PC-9 (cell line): ENCODE data around the gene MYO18B. TPM values are rescaled to one million over a fixed set of nuclear protein-coding genes. Genes with fewer than 3 reads are reported as not detected.
"Not testable (repeated sequence)": the region's sequence is repeated elsewhere in the genome, so short reads cannot be mapped to it uniquely, and the experiment has no call there.

Experiments
- BruUV-seq: library from RNA; stranded (reverse); fragments of 400-500 nt; replicated peaks from 2 replicates; lab custom pipeline; 2021; lab: Mats Ljungman, UMichigan
- CTCF ChIA-PET: fragments of 300-600 bp; sonication (Branson Sonifier 250); formaldehyde crosslinking; loops from one replicate; lab custom pipeline; 2022; ENCODE audit warnings: antibody characterized with exemption; lab: Charles Lee
- POLR2A ChIA-PET: fragments of 300-600 bp; sonication (Branson Sonifier 250); formaldehyde crosslinking; loops from one replicate; lab custom pipeline; 2022; ENCODE audit warnings: antibody characterized with exemption; ENCODE audit not compliant: unreplicated experiment; lab: Charles Lee
- DNase-seq, 2 experiments: peaks; one replicate each; pipeline versions ENCODE4 v3.0.0 to v3.0.0-alpha.2; 2015 to 2022; ENCODE audit warnings: mixed read lengths in 1 of 2
- H2AFZ ChIP-seq: fragments of 200-600 bp; sonication (generic); 2 replicates; pipeline ENCODE4 v1.8.1; 2017; ENCODE audit warnings: antibody characterized with exemption
- H3F3A ChIP-seq: fragments of 200-600 bp; sonication (generic); 2 replicates; pipeline ENCODE4 v1.8.1; 2017; ENCODE audit warnings: antibody characterized with exemption, mild to moderate bottlenecking, low read depth; ENCODE audit not compliant: insufficient read depth
- H3K27ac ChIP-seq: fragments of 200-600 bp; sonication (generic); 2 replicates; pipeline ENCODE4 v1.6.1; 2016; ENCODE audit warnings: mixed run types
- H3K27me3 ChIP-seq: fragments of 200-600 bp; sonication (generic); 2 replicates; pipeline ENCODE4 v1.6.1; 2016; ENCODE audit warnings: low read depth, mixed run types; ENCODE audit not compliant: insufficient read depth
- H3K36me3 ChIP-seq: fragments of 200-600 bp; sonication (generic); 2 replicates; pipeline ENCODE4 v1.6.1; 2016; ENCODE audit warnings: low read depth, mixed run types
- H3K4me1 ChIP-seq: fragments of 200-600 bp; sonication (generic); replicated peaks from 2 replicates; pipeline ENCODE4 v1.6.1; 2016; ENCODE audit warnings: mixed run types; ENCODE audit not compliant: insufficient read depth
- H3K4me2 ChIP-seq: fragments of 200-600 bp; sonication (generic); 2 replicates; pipeline ENCODE4 v1.6.1; 2017; ENCODE audit warnings: mixed run types
- H3K4me3 ChIP-seq: fragments of 200-600 bp; sonication (generic); 2 replicates; pipeline ENCODE4 v1.6.1; 2016; ENCODE audit warnings: mixed run types
- H3K79me2 ChIP-seq: fragments of 200-600 bp; sonication (generic); 2 replicates; pipeline ENCODE4 v1.6.1; 2017; ENCODE audit warnings: low read depth, mixed run types
- H3K9me2 ChIP-seq: fragments of 200-600 bp; sonication (generic); 2 replicates; pipeline ENCODE4 v1.8.1; 2017; ENCODE audit warnings: mild to moderate bottlenecking; ENCODE audit not compliant: insufficient read depth
- H3K9me3 ChIP-seq: fragments of 200-600 bp; sonication (generic); 2 replicates; pipeline ENCODE4 v1.8.1; 2016; ENCODE audit warnings: low read depth; ENCODE audit not compliant: insufficient read depth
- H4K20me1 ChIP-seq: fragments of 200-600 bp; sonication (generic); 2 replicates; pipeline ENCODE4 v1.8.1; 2017; ENCODE audit not compliant: insufficient read depth
- CTCF ChIP-seq: fragments of 200-600 bp; sonication (generic); conservative IDR thresholded peaks from 2 replicates; pipeline ENCODE4 v1.6.1; 2017; ENCODE audit warnings: mixed run types, antibody characterized with exemption, mild to moderate bottlenecking, moderate library complexity
- EZH2 ChIP-seq: fragments of 200-600 bp; sonication (generic); IDR thresholded peaks from 2 replicates; pipeline ENCODE4 v1.8.0; 2017; ENCODE audit warnings: antibody characterized with exemption, low read depth
- intact Hi-C: fragments of 100-400 bp; cut with micrococcal nuclease; formaldehyde crosslinking; loops from one replicate; pipeline ENCODE4 v1.10.0; 2022; ENCODE audit not compliant: unreplicated experiment
- total RNA-seq: library from RNA; stranded (reverse); gene quantifications from 2 replicates; pipeline ENCODE4 v1.2.3, GENCODE V29; 2021

MYO18B gene
- total RNA-seq, 1 experiment from 2014 or later = not detected

DNA sequence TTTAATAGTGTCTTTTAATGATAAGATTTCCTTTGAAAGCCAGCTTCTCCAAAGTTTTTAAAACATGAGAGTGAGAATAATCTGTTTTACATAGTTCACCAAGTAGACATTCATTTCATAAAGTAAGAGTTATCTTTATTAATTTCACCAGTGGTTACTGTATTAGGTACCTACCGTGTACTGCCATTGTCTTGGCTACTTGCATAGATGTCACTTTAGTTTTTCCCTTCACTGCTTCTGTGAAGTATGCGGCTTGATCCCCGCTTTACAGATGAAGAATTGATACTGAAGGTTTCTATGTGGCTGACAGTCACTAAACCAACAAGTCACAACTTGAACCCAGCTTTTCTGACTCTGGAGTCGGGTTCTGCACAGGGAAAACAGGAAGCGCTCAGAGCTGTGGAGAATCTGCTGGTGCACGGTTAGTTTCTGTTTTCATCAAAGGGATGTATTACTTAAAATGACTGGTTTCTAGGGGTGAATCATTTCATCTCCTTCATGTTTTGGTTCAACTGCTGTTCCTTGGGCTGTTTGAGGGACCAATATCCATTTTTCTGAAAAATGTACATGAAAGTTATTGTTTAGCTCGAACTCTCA is 39.3 kb upstream of the MYO18B start:
- intact Hi-C loops = loop anchor here (2.0 to 10.0 kb wide), 3 partner anchors 72 to 468 kb away; no protein-coding TSS in a partner anchor
- H3K4me2 ChIP-seq = no peak overlapping the region
- no TSS peak for BruUV-seq
- H3K9me3 ChIP-seq = no peaks in the 10 kb centered on the region
- no peak for TF ChIP-seq CTCF
- no peak overlapping the region for H3K27ac ChIP-seq
- H3K4me1 ChIP-seq = no peaks in the 10 kb centered on the region
- no peaks in the 10 kb centered on the region for H3K9me2 ChIP-seq
- H4K20me1 ChIP-seq = no peaks in the 10 kb centered on the region
- ChIA-PET POLR2A (no interaction called here), CTCF (no interaction called here)
- DNase-seq = no peak
- H3K36me3 ChIP-seq = no peaks in the 10 kb centered on the region
- no peak overlapping the region for H2AFZ ChIP-seq
- no peaks in the 10 kb centered on the region for H3K79me2 ChIP-seq
- no peak overlapping the region for H3K4me3 ChIP-seq
- H3F3A ChIP-seq = no peaks in the 10 kb centered on the region
- peaks cover 30% of the 10 kb centered on the region for H3K27me3 ChIP-seq

GRCh38 chr22:25704701-25705100 is 37.3 kb upstream of the MYO18B start:
- ChIA-PET POLR2A (no interaction called here), CTCF (interaction anchor here (0.7 kb wide), 1 partner anchor 203 kb away, joined by 5 read pairs; no protein-coding TSS in a partner anchor)
- Histone ChIP-seq H3K36me3 (no peaks in the 10 kb centered on the region), H3K9me2 (no peaks in the 10 kb centered on the region), H3K4me1 (no peaks in the 10 kb centered on the region), H3K27me3 (peaks cover 28% of the 10 kb centered on the region; the same call in 1 of the 2 replicates), H3K27ac (no peak overlapping the region), H4K20me1 (no peaks in the 10 kb centered on the region), H2AFZ (no peak overlapping the region), H3K9me3 (no peaks in the 10 kb centered on the region), H3K4me3 (no peak overlapping the region), H3F3A (no peaks in the 10 kb centered on the region), H3K4me2 (no peak overlapping the region), H3K79me2 (no peaks in the 10 kb centered on the region)
- DNase-seq = no peak
- BruUV-seq = no TSS peak
- TF ChIP-seq CTCF (no peak), EZH2 (no peak)
- intact Hi-C loops = loop anchor here (10.0 kb wide), 2 partner anchors 70 to 470 kb away; no protein-coding TSS in a partner anchor

- TF ChIP-seq EZH2 (no peak), CTCF (no peak)
- H3K9me2 ChIP-seq = no peaks in the 10 kb centered on the region
- H3K4me1 ChIP-seq = no peaks in the 10 kb centered on the region
- intact Hi-C loops = loop anchor here (10.0 kb wide), 2 partner anchors 69 to 471 kb away; no protein-coding TSS in a partner anchor
- no peak overlapping the region for H3K4me2 ChIP-seq
- no peaks in the 10 kb centered on the region for H3K36me3 ChIP-seq
- H3K27me3 ChIP-seq = peaks cover 25% of the 10 kb centered on the region; the same call in 1 of the 2 replicates
- H3K27ac ChIP-seq = no peak overlapping the region
- no TSS peak for BruUV-seq
- ChIA-PET CTCF (no interaction called here), POLR2A (no interaction called here)
- no peak overlapping the region for H3K4me3 ChIP-seq
- DNase-seq = no peak
- H3K79me2 ChIP-seq = no peaks in the 10 kb centered on the region
- H3K9me3 ChIP-seq = no peaks in the 10 kb centered on the region
- H4K20me1 ChIP-seq = no peaks in the 10 kb centered on the region
- no peak overlapping the region for H2AFZ ChIP-seq
- no peaks in the 10 kb centered on the region for H3F3A ChIP-seq
These were observed 35.8 kb upstream of the MYO18B start for GRCh38 chr22:25706197-25706596.

- intact Hi-C loops = loop anchor here (10.0 kb wide), 2 partner anchors 66 to 474 kb away; no protein-coding TSS in a partner anchor
These were observed 33.6 kb upstream of the MYO18B start for GRCh38 chr22:25708430-25708829.

More at GRCh38 chr22:25708430-25708829, 33.6 kb upstream of the MYO18B start:
- peaks cover 15% of the 10 kb centered on the region; the same call in 1 of the 2 replicates for H3K27me3 ChIP-seq
- H3F3A ChIP-seq, H3K36me3 ChIP-seq, DNase-seq, H3K4me1 ChIP-seq, H2AFZ ChIP-seq, H3K9me2 ChIP-seq, H3K4me3 ChIP-seq, H3K27ac ChIP-seq, H3K4me2 ChIP-seq, POLR2A ChIA-PET, H3K79me2 ChIP-seq, H4K20me1 ChIP-seq, BruUV-seq, H3K9me3 ChIP-seq, CTCF ChIA-PET: not testable (repeated sequence)
